Mesothelial cell of epicardium (in vitro differentiated cells): ENCODE measurements around the gene IER5L. TPM values are rescaled to one million over a fixed set of nuclear protein-coding genes. Genes with fewer than 3 reads are reported as not detected.

ENCODE experiments used
- DNase-seq, 2 experiments: peaks; one replicate each; pipeline ENCODE4 v3.0.0; 2021; ENCODE audit warnings: low spot score in 2 of 2; ENCODE audit not compliant: unreplicated experiment in 2 of 2
- H3K27ac Mint-ChIP-seq: 2 replicates; pipeline ENCODE4 v1.8.0; 2021; ENCODE audit warnings: mixed read lengths
- H3K27me3 Mint-ChIP-seq: 2 replicates; pipeline ENCODE4 v1.8.0; 2021; ENCODE audit warnings: low read depth, mixed read lengths
- H3K36me3 Mint-ChIP-seq: 2 replicates; pipeline ENCODE4 v1.8.0; 2021; ENCODE audit warnings: mixed read lengths
- H3K4me1 Mint-ChIP-seq: 2 replicates; pipeline ENCODE4 v1.8.0; 2021; ENCODE audit warnings: mixed read lengths
- H3K4me3 Mint-ChIP-seq: 2 replicates; pipeline ENCODE4 v1.8.0; 2021; ENCODE audit warnings: mild to moderate bottlenecking, moderate library complexity, mixed read lengths
- H3K9me3 Mint-ChIP-seq: 2 replicates; pipeline ENCODE4 v1.8.0; 2021; ENCODE audit warnings: mixed read lengths
- total RNA-seq: library from RNA; stranded (reverse); gene quantifications from 3 replicates; pipeline ENCODE4 v1.2.1, GENCODE V29; 2021
- TF ChIP-seq, protein P1 (sequence below): fragments of 200-600 bp; sonication (generic); IDR thresholded peaks from one replicate; pipeline ENCODE4 v1.5.0; 2021; ENCODE audit warnings: antibody characterized with exemption; ENCODE audit not compliant: unreplicated experiment

IER5L gene
- total RNA-seq, 1 donor from 2014 or later = 34.7 TPM

DNA sequence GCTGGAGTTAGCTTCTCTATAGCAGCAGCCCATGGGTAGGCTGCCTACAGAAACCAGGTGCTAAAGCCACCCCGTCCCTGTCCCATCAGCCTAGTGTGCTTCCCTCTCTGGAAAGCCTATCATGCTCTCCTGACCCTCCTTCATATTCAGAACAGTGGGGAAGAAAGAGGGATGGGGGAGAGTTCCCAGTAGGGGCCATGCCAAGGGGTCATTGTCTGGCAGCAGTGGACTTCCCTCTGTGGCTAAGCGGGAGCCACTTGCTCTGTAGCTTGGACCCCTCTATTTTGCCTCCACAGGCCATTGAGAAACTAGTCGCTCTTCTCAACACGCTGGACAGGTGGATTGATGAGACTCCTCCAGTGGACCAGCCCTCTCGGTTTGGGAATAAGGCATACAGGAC is 49.4 kb downstream of the IER5L start:
- DNase-seq = no peak
- H3K4me1 Mint-ChIP-seq = no peaks in the 10 kb centered on the region
- no peak overlapping the region for H3K27ac Mint-ChIP-seq
- H3K4me3 Mint-ChIP-seq = no peak overlapping the region
- H3K27me3 Mint-ChIP-seq = no peaks in the 10 kb centered on the region
- TF ChIP-seq, protein P1, sequence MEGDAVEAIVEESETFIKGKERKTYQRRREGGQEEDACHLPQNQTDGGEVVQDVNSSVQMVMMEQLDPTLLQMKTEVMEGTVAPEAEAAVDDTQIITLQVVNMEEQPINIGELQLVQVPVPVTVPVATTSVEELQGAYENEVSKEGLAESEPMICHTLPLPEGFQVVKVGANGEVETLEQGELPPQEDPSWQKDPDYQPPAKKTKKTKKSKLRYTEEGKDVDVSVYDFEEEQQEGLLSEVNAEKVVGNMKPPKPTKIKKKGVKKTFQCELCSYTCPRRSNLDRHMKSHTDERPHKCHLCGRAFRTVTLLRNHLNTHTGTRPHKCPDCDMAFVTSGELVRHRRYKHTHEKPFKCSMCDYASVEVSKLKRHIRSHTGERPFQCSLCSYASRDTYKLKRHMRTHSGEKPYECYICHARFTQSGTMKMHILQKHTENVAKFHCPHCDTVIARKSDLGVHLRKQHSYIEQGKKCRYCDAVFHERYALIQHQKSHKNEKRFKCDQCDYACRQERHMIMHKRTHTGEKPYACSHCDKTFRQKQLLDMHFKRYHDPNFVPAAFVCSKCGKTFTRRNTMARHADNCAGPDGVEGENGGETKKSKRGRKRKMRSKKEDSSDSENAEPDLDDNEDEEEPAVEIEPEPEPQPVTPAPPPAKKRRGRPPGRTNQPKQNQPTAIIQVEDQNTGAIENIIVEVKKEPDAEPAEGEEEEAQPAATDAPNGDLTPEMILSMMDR = no peak
- peaks cover 33% of the 10 kb centered on the region for H3K36me3 Mint-ChIP-seq
- no peaks in the 10 kb centered on the region for H3K9me3 Mint-ChIP-seq

GRCh38 chr9:129126749-129127618 is 51.1 kb downstream of the IER5L start:
- TF ChIP-seq, protein P1 = no peak
- Mint-ChIP-seq H3K9me3 (no peaks in the 10 kb centered on the region), H3K27ac (no peak overlapping the region), H3K4me3 (no peak overlapping the region), H3K27me3 (no peaks in the 10 kb centered on the region), H3K4me1 (no peaks in the 10 kb centered on the region), H3K36me3 (peaks cover 33% of the 10 kb centered on the region)
- DNase-seq = no peak

Other genes starting within 250 kb of the IER5L start
- gene DOLK, start 230.7 kb downstream of the IER5L start, total RNA-seq = 16.7 to 17.0 TPM (median 16.9 TPM) in 3 replicates
- gene NUP188, start 230.6 kb downstream of the IER5L start, total RNA-seq = 49.5 to 56.6 TPM (median 51.7 TPM) in 3 replicates
- gene SH3GLB2, start 149.9 kb downstream of the IER5L start, total RNA-seq = 173 to 174 TPM (median 174 TPM) in 3 replicates
- gene MIGA2, start 141.6 kb downstream of the IER5L start, total RNA-seq = 36.1 to 37.9 TPM (median 36.2 TPM) in 3 replicates
- 16.9 to 21.5 TPM (median 20.0 TPM) in 3 replicates for gene DOLPP1, start 97.2 kb downstream of the IER5L start, total RNA-seq
- 26.4 to 27.6 TPM (median 26.4 TPM) in 3 replicates for gene CRAT, start 67.5 kb downstream of the IER5L start, total RNA-seq
- 157 to 164 TPM (median 160 TPM) in 3 replicates for gene PTPA, start 66.8 kb downstream of the IER5L start, total RNA-seq